Measurements from ENCODE around the gene NR6A1.

Gene NR6A1

DNA sequence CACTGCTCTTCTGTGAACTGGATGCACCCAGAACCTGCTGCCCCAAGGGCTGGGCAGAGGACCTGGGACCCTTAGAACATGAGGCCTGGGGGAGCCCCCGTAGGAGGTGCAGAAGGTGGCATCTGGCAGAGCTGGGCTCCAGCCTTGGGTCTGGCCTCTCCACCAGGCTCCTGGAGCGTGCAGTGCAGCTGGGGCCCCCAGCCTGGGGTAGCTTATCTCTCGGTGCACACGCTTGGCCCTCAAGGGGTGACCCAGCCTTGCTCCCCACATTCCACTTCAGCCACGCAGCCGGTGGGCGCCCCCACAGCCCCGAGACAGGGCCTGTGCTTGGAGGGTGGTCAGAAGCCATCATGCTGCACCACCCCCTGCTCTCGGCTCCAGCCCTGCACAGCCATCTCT lies 258.3 kb downstream of the NR6A1 start:
- DNase-seq = no peak

DNA sequence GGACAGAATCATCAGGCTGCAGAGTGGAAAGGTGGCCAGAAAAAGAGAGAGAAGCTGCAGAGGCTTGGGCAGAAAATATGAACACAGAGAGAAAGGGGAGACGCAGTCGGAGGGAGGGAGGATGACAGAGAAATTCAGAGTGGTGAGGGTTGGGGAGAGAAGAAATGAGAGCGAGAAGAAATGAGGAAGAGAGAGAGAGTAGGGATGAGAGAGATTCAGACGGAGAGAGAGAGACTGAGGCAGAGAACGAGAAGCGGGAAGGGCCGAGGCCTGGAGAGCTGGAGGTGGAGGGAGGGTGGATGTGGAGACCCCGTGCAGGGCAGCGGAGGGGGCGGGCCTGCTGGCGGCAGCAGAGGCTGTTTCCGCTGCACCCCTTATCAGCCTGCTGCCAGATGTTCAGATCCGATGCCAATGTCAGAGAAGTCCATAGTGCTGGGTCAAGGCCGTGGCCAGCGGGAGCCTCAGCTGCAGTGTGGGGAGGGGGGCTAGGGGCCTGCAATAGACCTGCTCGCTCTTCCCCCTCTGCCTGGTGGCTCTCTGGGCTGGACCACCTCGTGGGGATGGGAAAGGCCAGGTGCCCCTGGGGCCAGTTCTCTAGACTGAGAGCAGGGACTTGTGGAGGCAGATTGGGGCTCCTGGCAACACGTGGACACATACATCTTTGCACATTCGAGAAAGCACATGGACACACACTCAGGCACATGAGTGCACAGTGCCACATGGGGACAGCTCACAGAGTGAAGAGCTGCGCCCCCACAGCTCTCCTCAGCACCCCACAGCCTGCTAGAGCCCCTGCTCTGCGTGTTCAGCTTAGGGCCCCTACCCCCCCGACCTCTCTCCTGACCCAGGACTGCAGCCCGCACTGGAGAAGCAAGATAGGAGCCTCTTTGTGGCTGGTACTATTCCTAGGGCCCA lies 259.0 kb downstream of the NR6A1 start:
- DNase-seq = no peak

DNA sequence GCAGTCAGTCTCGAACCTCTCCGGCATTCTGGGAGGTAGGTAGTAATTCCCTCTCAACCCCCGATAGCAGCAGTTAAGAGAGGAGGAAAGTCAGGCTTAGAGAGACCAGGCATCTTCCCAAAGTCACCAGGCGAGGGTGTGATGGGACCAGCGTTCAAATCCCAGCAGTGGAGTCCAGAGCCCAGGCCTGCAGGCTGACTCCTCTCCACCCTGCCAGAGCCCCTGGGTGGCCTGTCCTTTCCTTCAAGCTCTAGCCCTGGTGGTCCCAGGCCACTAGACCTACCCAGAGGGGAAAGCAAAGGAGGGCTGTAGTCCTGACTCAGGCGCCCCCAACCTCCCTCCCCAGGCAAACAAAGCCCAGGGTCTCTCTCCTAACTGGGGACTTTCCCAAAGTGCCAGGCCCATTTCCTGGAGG lies 259.7 kb downstream of the NR6A1 start:
- no peak for DNase-seq

DNA sequence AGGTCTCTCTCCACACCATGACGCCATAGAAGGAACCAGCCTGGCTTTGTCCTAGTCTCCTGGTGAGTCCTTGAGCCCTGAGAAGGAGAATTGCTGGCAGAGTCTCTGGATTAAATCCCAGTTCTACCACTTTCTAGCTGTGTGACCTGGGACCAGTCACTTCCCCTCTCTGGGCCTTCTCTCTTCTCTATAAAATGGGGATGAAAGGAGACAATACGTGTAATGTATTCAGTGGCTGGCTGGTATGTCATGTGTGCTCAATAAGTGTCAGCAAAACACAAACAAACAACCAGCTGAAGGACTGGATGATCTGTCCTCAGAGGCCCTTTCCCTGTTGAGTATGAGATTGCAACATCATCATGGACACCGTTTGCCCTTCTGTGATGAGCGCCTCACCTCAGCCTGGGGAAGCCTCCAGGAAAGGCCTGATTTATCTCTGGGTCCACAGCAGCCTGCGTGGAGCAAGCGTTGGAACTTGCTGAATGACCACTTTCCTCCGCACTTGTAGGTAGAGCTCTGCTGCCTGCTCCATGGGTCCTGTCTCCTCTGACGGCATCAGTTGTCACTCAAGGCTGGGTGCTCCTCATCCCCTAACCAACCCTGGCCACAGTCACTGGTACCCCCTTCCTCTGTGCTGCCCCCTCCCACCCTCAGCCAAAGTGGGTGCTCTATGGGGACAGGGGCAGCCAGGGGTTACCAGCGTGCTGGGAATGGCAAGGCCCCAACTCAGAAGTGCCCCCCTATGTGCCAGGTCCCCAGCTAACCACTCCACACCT lies 260.3 kb downstream of the NR6A1 start:
- DNase-seq = no peak

DNA sequence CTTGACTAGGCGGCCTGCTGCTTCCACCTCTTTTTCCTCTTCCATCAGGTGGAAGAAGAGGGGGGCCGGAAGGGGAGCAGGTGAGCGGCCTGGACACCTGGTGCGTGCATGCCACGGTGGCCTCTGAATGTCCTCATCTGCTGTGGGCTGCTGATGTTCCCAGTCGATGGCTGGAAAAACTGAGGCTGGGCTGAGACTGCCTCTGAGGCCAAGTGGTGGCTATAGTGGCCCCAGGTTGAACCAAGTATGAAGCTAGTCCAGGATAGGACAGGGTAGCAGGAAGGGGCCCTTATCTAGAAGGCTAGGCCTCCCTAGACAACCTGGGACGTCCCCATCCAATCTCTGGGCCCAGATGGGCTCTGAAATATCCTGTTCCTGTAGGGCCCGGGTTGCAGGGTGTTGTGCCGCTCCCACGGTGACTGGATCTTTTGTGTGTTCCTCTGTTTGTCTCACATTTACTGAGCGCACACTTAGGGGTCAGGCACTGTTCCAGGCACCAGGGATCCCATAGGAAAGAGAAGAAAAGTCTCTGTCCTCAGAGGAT lies 263.2 kb downstream of the NR6A1 start:
- DNase-seq = no peak

DNA sequence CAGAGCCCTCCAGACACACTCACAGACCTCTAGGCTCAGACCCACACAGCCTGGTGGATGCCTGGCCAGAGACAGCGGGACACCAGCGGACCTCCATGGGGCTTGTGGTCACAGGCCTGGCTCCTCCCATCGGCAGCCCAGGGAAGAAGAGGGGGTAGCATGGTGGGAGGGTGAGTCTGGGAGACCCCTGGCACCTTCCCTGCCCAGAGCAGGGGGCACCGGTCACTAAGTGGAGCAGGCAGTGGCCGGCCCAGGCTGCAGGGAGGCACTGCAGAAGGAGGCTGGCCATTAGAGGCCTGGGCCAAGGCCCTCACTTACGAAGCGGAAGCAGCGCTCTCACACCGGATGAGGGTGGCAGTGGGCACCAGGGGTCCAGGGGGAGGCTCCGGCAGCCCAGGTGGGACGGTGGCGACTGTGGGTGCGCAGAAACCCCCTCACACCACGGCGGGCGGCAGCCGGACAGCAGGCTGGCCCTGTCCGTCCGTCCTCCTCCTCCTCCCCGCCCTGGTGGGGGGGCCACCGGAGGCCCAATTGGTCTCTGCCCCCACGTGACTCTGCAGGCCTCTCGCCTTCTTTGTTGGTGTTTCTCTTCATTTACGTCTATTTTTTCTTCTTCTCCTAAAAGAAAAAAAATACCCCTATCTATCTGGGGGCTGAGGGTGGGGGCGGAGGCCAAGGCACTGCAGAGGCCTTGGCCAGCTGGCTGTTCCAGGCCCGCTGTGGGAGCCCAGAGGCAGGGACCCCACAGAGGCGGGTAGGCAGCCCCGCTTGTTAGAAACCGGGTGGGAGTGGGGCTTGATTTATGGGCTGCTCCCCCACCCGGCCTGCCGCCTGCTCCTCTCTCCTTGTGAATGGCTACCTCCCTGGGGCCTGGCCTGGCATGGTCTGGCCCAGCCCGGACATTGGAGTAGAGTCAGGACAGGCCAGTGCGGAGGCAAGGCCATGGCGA lies 263.9 kb downstream of the NR6A1 start, which contains the start of gene NR5A1:
NR5A1 (minus strand) TSS at position 469 of the 949 bp plus-strand sequence. CDS start 4,004 bp downstream, outside the sequence.
- no peak for DNase-seq

DNA sequence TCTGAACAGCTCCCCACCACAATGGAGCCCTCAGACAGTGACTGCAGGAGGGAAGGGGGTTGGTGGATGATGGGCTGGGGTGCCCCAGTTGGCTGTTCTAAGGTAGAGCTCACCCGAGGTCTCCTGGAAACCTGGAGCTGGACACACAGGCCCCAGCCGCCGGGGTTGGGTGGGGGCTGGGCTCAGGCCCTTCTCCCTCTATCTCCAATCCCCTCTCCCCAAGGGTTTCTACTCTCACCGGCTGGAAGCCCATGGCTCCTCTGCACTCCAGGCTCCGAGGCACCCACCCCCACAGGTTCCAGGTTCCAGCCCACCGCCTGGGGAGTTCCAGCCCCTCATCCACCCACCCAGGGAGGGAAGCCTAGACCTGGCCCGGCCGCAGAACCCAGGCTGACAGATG lies 264.7 kb downstream of the NR6A1 start:
- no peak for DNase-seq

DNA sequence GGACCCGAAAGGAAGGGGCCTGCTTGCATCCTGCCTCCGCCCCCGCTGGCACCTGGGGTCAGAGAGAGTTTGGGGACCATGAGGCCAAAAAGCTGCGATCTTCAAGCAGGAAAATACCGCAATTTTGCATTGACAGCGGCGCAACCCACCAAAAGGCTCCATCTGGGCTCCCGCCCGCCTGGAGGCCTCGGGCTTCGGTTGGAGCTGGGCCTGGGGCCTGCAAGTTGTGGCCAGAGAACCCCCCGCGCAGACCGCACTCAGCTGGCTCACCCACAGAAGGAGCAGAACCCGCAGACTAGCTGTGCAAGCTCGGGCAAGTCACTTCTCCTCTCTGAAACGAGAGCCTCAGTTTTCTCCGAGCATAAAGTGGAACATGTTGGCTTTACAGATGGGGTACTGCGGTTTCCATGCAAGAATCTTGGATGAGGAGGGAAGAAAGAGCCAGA lies 265.2 kb downstream of the NR6A1 start:
- no peak for DNase-seq

DNA sequence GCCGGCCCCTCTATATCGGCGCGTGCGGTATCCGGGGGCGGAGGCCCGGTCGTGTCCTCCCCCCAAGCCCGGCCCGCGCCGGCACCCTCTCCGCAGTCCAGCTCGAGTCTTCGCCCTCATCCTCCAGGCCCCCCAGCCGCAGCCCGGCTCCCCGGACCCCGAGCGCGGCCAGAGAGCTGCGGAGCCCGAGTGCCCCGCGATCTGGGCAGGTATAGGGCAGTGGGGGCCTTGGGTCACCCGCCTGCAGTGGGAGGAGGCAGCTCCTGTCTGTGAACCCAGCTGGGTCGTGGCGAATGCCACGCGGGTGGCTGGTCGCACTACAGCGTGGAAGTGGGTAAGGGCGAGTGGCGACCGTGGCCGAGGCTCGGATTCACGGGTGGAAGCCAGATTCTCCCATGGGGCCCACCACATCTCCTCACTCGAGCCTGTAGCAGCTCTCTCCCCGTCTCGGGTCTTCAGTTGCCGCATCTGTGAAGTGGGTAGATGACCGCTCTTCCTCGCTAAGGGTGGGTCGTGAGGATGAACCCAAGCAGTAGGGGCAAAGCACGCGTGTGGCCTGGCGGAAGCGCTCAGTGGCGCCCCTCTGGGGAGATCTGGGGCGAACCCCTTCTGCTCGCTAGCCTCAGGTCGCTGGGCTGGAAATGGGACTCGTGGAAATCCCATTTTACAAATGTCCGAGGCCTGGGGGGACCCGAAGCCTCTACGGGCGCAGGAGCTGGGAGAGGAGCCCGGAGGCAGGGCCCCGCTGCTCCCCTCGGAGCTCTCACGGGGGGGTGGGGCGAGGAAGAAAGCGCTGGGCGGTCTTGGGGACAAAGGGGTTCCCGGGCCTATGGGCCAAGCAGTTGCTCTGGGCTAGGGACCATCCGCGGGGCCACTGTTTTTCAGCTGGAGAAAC lies 265.9 kb downstream of the NR6A1 start:
- no peak for DNase-seq

DNA sequence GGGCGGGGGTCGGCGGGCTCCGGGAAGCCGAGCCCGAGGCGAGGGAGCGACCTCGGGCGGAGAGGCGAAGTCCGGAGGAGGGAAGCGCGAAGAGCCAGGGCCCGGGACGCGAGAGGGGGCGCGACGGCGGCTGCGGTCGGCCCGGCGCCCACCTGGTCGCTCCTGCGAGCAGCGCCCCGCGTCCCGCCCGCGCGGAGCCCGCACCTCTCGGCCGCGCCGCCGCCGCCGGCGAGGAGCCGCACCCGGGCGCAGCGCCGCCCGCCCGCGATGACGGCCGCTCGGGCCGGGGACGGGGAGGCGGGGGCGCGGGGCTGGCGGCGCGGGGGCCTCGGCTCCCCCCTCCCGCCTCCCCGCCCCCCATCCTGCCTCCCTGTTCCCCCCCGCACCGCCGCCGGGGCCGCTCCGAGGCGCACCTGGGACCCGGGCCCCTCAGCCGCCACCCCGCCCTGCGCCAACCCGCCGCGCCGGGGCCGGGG lies 266.5 kb downstream of the NR6A1 start:
- DNase-seq = no peak

DNA sequence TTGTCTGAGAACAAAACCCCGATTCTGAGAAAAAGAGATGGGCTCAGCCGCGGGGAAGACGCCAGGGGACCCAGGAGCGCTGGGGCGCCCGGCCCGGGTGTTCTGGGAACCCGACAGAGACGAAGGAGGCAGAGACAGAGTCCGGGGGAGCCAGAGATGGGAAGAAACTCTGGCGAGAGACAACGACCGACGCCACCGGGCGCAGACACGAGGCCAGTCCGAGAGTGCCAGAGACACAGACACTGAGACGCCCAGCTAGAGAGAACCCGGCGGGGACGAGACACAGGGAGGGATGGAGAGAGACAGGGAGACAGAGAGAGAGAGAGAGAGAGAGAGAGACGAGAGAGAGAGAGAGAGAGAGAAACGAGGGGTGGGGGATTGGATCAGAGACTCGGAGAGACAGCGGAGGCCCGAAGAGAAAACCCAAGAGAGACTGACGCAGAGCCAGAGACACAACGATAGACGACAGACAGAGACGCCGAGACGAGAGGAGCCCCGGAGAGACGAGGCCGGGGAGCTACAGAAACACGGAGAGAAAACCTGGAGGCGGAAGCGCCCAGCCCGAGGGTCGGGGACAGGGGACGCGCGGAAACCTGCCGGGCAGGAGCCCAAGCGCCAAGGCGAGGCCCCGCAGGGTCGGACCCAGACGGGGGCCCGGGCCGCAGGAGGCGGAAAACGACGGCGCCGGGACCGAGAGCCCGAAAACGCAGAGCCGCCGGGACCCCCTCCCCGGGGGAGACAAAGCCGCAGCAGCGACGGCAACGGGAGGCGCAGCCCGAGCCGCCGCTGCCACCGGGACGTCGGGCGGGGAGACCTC lies 267.2 kb downstream of the NR6A1 start:
- no peak for DNase-seq

DNA sequence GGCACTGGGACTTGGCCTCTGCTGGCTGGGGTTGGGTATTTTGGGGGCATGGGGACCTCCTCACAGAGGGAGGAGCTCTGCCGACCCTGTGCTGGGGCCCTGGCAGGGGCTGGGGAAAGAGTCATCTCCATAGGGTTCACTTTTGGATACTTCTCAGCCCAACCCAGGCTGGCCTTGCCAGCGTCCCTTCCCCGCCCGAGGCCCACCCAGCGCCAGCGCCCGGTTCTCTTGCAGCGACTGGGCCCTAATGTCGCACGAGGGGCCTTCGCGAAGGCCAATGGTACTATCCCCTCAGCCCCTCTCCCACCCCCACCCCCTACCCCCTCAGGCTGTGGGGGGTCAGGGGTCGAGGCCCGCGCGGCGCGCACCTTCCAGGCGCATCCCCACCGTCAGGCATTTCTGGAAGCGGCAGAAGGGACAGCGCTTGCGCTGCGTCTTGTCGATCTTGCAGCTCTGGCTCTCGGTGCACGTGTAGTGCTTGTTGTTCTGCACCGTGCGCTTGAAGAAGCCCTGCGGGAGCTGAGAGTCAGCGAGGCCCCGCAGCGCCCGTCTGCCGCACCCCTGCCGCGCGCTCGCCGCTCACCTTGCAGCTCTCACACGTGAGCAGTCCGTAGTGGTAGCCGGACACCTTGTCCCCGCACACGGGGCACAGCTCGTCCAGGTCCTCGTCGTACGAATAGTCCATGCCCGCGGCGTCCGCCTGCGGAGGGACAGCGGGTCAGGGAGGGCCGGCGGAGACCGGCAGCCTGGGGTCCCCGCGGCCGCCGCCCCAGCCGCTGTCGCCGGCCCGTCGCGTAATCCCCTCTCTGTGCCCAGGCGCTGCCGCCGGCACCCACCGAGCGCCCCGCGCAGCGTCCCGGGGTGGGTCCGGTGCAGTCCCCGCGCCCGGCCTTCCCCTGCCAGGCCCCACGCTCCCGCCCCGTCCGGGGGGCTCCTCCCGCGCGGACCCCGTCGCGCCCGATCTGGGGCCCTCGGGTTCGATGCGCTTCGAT lies 268.1 kb downstream of the NR6A1 start:
- DNase-seq = no peak

DNA sequence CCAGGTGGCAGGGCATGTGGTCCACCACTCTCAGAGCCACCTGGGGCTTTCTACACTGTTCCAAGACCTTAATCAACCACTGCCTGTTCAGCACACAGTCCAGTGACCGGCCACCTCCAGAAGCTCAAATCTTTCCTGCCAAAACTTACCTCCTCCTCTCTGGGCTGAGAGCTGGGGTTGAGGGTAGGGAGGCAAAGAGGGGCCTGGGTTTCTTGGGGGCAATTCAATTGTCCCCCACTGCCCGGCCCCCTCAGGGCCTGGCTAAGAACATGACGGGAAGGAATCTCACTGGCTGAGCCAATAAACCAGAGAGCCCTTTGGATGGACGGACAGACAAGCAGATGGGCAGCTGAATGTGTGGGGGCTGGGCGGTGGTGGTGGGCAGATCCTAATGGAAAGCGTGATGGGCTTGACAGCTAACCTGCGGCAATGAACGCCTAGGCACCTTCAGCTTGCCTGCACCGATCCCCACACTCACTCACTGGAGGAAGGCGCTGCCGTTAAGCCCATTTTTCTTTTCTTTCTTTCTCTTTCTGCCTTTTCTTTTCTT lies 269.3 kb downstream of the NR6A1 start:
- DNase-seq = no peak

DNA sequence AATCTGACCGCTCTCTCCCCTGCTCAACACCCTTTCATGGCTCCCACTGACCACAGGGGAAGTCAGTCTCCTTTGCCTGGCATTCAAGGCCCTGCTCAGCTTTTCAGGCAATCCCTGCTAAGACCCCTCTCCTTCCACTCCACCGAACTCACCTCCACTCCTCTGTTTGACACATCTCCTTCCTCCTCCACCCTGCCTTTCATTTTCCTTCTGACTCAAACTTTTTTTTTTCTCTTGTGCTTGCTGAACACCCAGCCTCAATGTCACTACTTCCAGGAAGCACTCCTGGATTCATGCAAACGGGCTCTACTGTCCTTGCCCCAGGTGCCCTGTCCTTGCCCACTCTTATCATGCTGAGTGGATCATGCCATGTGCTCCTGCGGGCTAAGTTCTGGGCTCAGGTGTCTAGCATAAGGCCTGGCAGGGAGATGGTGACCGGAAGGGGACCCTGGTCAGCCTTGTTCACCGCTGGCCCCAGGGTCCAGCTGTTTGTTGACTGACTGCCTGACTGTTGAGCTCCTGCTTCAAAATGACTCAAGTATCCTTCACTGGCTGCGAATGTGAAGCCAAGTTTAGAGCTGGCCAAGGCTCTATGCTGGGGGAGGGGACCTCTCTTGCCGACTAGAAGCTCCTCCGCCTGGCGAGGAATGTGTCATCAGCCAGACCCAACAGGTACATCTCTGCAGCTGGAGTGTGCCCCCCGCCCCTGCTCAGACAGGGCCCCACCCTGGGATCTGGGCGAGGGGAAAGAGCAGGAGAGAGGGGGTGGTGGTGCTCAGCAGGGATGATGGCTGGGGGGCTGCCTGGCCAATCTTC lies 270.1 kb downstream of the NR6A1 start:
- DNase-seq = no peak

DNA sequence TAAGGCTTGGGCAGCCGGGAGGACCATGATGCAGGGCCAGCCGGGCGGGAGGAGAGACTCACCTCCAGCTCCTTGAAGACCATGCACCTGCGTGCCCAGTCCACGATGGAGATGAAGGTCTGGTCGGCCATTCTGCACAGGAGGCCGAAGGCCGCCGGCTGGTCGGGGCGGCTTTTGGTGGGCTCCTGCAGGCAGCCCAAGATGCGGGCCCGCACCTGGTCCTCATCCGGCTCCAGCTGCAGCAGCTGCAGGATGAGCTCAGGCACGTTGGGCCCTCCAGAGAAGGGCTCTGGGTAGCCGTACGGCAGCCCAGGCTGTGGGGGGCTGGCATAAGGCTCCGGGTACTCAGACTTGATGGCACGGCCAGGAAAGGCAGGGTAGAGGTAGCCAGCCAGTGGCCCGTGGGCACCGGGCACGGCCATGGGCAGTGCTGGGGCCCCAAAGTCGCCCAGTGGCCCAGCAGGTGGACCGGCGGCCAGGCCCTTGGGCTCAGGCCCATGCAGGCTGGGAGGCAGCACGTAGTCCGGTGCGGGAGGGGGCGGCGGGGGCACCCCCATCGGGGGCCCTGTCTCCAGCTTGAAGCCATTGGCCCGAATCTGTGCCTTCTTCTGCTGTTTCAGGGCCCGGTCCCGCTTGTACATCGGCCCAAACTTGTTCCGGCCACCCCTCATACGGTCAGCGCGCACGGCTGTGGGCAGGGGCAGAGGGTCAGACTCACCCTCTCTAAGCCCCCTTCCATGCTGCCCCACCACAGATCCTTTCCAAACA lies 270.9 kb downstream of the NR6A1 start:
- no peak for DNase-seq

DNA sequence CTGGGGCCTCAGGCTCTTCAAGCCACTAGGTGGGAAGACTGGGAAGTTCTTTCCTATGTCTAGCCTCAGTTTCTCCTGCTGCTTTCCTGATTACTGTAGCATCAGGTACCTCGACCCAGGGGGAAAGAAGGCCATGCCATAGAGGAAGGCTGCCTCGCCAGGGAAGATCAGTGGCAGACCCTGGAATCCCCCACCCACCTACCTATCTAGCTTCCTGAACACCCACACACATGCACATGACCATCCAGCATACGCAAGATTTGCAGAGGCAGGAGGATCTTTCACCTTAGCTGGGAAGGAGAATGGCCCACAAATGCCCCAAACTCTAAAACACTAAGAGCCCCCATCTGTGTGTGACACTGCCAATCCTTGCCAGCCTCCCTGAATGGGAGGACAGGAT lies 271.9 kb downstream of the NR6A1 start:
- no peak for DNase-seq
